Measurements from ENCODE around the gene ABHD4.
A peak's percentile ranks its signal among the peaks of the same experiment; 100 is the strongest.

ABHD4 gene

GRCh38 chr14:22646570-22647254 is 48.6 kb downstream of the ABHD4 start:
- TF ChIP-seq CTCF (IDR thresholded peaks at IDR 0.05; ENCODE audit: low read depth, low read length), result no peak
- H3K4me3 ChIP-seq (ENCODE audit: low read depth, low read length), result no peak overlapping the region

DNA sequence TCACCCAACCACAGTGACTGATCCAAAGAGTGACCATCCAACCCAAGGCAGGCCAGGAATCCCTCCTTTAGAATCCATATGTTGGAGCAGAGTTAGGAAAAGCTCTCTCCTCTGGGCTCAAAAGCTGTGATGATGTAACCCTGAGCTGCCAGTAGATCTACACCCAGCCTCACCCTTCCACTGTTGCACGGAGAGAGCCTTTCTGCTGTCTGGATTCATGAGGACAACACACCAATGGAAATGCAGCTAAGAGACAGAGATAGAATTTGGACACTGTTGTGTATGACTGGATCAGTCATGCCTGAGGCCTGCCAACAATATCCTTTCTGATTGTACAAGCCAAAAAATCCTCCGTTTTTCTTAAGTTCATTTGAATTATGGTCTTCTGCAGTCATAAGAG is 50.4 kb downstream of the ABHD4 start:
- TF ChIP-seq CTCF (IDR thresholded peaks at IDR 0.05; ENCODE audit: low read depth, low read length), result no peak
- no peak overlapping the region for H3K4me3 ChIP-seq (ENCODE audit: low read depth, low read length)

DNA sequence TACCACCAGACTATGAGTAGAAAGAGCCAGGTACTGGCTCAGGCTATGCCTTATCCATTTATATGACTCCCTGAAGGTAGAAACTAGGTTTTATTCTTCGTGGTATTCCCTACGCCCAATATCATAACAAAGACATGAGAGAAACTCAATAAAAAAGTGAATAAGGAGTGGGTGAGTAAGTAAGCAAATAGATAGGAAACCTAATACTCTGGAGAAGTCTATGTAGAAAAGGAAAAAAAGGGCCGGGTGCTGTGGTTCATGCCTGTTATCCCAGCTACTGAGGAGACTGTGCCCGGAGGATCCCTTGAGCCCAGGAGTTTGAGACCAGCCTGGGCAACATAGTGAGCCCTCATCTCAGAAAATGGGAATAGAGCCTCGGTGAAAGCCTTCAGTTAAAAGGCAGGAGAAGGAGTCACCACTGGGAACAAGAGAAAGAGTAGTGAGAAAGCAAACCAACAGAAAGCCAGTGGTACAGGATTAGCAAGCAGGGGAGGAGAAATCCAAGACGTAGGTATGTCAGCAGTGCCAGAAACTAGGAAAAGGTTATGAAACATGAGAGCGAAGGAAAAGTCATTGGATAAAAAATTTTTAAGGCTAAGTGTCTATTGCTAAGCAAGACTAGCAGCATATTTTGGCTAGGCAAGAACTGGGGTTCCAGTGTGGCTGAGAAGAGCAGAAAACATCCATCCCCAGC is 52.1 kb downstream of the ABHD4 start:
- no peak for TF ChIP-seq CTCF (IDR thresholded peaks at IDR 0.05; ENCODE audit: low read depth, low read length)

DNA sequence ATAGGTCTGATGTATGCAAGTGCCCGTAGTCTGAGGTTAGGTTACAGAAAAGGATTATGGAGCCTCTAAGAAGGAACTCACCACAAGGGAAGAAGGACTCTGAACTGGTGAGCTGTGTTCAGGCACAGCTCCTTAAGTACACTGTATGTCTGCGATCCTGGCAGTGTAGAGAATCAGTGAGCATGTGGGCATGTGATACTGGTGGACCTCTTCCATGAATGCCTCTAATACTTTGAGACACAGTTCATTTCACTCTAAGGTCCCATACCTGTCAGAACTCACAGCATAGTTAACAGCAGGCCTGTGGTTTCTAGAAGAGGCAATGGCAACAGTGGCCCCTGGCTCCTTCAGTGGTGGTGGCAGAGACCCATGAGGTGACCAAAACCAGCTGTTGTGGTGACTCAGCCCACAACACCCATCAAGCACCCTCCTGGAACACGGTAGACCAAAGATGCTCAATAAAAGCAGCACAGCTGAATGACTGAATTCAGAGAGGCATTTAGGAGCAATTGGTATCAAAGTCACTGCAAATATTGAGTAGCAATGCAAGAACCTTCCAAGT is 52.9 kb downstream of the ABHD4 start:
- no peak overlapping the region for H3K4me3 ChIP-seq (ENCODE audit: low read depth, low read length)
- TF ChIP-seq CTCF (IDR thresholded peaks at IDR 0.05; ENCODE audit: low read depth, low read length), result no peak

More for the DNA sequence above, 52.1 kb downstream of the ABHD4 start:
- no peak overlapping the region for H3K4me3 ChIP-seq (ENCODE audit: low read depth, low read length)

GRCh38 chr14:22651586-22651985 is 53.5 kb downstream of the ABHD4 start:
- no peak overlapping the region for H3K4me3 ChIP-seq (ENCODE audit: low read depth, low read length)
- TF ChIP-seq CTCF (IDR thresholded peaks at IDR 0.05; ENCODE audit: low read depth, low read length), result no peak

GRCh38 chr14:22653012-22653621 is 55.0 kb downstream of the ABHD4 start:
- TF ChIP-seq CTCF (IDR thresholded peaks at IDR 0.05; ENCODE audit: low read depth, low read length), result peak; percentile 93
- no peak overlapping the region for H3K4me3 ChIP-seq (ENCODE audit: low read depth, low read length)

DNA sequence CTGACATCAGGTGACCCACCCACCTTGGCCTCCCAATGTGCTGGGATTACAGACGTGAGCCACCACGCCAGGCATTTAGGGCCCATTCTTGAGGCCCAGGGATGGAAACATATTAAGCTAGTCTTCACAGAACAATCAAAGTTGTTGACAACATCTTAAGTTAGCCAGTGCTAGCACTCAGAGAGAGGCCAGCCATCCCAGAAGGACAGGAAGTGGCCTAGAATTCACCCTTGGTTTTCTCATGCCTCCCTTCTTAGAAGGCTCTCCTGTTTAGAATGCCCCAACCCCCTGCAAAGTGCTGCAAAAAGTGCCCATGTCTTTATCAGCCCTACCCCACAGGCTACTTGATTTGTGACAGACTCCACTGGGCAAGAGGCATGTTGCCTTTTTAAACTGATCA is 58.1 kb downstream of the ABHD4 start:
- H3K4me3 ChIP-seq (ENCODE audit: low read depth, low read length), result no peak overlapping the region
- TF ChIP-seq CTCF (IDR thresholded peaks at IDR 0.05; ENCODE audit: low read depth, low read length), result no peak
